ENCODE measurements around the gene SH3BP4. TPM values are rescaled to one million over a fixed set of nuclear protein-coding genes. Genes with fewer than 3 reads are reported as not detected.

SH3BP4 gene
- total RNA-seq = not detected

DNA sequence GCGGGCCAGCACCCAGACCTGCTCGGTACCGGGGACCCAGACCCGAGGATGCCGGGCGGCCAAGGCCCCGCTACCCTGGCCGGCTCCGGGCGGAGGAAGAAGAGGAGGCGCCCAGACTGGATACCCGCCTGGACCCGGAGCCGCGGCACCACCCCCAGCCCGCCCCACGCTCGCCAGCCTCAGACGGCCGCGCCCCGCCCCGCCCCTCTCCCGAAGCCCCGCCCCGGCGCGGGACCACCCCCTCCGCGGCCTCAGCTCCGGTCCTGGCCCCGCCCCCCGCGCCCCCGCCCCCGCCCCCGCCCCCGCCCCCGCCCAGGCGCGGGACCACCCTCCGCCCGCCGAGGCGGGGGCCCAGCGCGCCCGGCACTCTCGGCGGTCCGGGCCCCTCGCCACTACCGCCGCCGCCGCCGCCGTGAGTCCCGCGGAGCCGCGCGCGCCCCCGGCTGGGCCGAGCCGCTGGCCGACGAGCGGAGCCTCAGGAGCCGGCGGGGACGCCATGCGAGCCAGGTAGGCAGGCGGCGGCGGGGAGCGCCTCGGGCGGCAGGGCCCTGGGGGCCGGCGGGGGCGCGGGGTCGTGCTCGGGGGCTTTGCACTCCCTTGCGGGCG is at the start of gene SH3BP4:
SH3BP4 (plus strand) TSS at position 354 of the 606 bp plus-strand sequence. CDS start 82,986 bp downstream, outside the sequence.
- ATAC-seq (replicated peaks) = peak; percentile 34
- Mint-ChIP-seq H3K27me3 (peaks cover 62% of the 10 kb centered on the region), H3K4me3 (peak within 1 kb of the TSS; percentile 58)

DNA sequence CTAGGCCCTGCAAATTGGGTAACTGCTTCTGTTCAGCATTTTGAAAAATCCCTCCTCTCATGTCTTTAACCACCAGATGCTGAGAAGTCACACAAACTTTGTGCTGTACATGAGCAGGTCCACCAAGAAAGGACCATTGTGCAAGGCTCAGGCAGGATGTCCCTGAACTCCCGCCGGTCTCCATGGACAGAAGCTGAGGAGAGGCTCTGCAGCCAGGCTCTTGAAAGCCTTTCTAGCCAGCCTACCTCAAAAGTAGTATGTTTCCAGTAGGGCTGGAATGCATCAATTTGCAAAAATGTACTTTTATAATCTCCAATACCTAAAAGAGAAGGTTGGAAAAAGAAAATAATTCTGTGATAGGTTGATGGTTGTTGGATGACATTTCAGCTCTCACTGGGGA is 47.0 kb upstream of the SH3BP4 start:
- no peaks in the 10 kb centered on the region for H3K9me3 Mint-ChIP-seq
- no peaks in the 10 kb centered on the region for H3K36me3 Mint-ChIP-seq (ENCODE audit: low read depth)
- peaks cover 8% of the 10 kb centered on the region for H3K27me3 Mint-ChIP-seq
- H3K27ac Mint-ChIP-seq = no peak overlapping the region
- no peaks in the 10 kb centered on the region for H3K4me1 Mint-ChIP-seq
- no peak for ATAC-seq (replicated peaks)
- no peak overlapping the region for H3K4me3 Mint-ChIP-seq

More for the DNA sequence above, at the start of gene SH3BP4:
- no peak within 1 kb of the TSS for H3K27ac Mint-ChIP-seq
- H3K4me1 Mint-ChIP-seq = no peaks in the 10 kb centered on the region
- H3K9me3 Mint-ChIP-seq = no peaks in the 10 kb centered on the region
- H3K36me3 Mint-ChIP-seq (ENCODE audit: low read depth) = no peaks in the 10 kb centered on the region

DNA sequence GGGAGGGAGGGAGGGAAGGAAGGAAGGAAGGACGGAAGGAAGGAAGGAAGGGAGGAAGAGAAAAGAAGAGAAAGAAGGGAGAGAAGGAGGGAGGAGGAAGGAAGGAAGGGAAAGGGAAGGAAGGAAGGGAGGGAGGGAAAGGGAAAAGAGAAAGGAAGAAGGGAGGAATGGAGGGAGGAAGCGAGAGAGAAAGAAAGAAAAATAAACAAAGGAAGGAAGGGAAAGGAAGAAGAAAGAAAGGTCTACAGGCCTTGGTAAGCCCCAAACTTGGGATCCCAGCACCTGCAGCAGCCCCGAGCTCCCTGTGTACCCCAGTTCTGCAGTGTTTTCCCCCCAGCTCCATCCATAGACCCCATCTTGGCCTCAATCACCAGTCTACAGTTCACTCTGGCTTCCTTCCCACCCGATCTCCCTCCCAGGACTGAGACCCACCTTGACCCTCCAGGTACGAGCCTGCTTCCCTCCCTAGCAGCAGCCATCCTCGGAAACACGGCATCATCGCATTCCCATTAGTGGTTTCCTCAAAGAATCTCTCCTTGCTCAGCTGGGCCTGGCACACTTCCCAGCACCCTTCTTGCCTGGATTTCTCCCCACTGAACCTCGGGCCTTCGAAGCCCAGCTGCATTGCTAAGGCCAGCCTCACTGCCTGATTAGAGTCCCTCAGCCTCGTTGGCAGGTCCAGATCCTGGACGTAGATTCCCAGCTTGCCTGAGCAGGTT is 46.1 kb upstream of the SH3BP4 start:
- peaks cover 8% of the 10 kb centered on the region for H3K27me3 Mint-ChIP-seq
- no peak overlapping the region for H3K4me3 Mint-ChIP-seq
- H3K36me3 Mint-ChIP-seq (ENCODE audit: low read depth) = no peaks in the 10 kb centered on the region
- no peak overlapping the region for H3K27ac Mint-ChIP-seq
- H3K9me3 Mint-ChIP-seq = no peaks in the 10 kb centered on the region
- ATAC-seq (replicated peaks) = no peak
- H3K4me1 Mint-ChIP-seq = no peaks in the 10 kb centered on the region

- no peaks in the 10 kb centered on the region for H3K4me1 Mint-ChIP-seq
- H3K27me3 Mint-ChIP-seq = peaks cover 4% of the 10 kb centered on the region
- H3K36me3 Mint-ChIP-seq (ENCODE audit: low read depth) = no peaks in the 10 kb centered on the region
- no peak for ATAC-seq (replicated peaks)
- no peak overlapping the region for H3K27ac Mint-ChIP-seq
- H3K4me3 Mint-ChIP-seq = no peak overlapping the region
- H3K9me3 Mint-ChIP-seq = no peaks in the 10 kb centered on the region
Measured at GRCh38 chr2:234910186-234910679, 41.6 kb upstream of the SH3BP4 start.

GRCh38 chr2:234911271-234911670 is 40.5 kb upstream of the SH3BP4 start:
- no peak overlapping the region for H3K27ac Mint-ChIP-seq
- no peak overlapping the region for H3K4me3 Mint-ChIP-seq
- no peaks in the 10 kb centered on the region for H3K36me3 Mint-ChIP-seq (ENCODE audit: low read depth)
- H3K4me1 Mint-ChIP-seq = no peaks in the 10 kb centered on the region
- H3K9me3 Mint-ChIP-seq = no peaks in the 10 kb centered on the region
- no peak for ATAC-seq (replicated peaks)
- H3K27me3 Mint-ChIP-seq = peaks cover 4% of the 10 kb centered on the region

DNA sequence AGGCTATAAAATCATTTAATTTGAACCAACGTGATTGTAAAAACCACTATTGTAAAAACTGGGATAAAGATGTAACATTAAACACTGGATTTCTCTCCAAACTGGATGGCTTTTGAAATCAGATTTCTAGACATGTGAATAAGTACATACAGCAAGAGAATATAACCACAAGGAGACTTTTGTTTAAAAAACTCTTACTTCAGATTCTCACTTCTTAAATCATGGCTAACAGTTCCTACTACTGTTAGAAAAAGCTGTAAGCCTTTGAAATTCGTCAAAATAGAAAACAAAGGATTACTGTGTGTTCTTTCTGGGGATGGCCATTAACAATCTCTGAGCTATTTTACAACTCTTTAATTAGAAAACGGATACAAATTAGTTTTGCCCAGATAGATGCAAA is 39.4 kb upstream of the SH3BP4 start:
- H3K27ac Mint-ChIP-seq = no peak overlapping the region
- H3K4me3 Mint-ChIP-seq = no peak overlapping the region
- no peak for ATAC-seq (replicated peaks)
- H3K27me3 Mint-ChIP-seq = no peaks in the 10 kb centered on the region
- no peaks in the 10 kb centered on the region for H3K9me3 Mint-ChIP-seq
- no peaks in the 10 kb centered on the region for H3K36me3 Mint-ChIP-seq (ENCODE audit: low read depth)
- H3K4me1 Mint-ChIP-seq = no peaks in the 10 kb centered on the region

DNA sequence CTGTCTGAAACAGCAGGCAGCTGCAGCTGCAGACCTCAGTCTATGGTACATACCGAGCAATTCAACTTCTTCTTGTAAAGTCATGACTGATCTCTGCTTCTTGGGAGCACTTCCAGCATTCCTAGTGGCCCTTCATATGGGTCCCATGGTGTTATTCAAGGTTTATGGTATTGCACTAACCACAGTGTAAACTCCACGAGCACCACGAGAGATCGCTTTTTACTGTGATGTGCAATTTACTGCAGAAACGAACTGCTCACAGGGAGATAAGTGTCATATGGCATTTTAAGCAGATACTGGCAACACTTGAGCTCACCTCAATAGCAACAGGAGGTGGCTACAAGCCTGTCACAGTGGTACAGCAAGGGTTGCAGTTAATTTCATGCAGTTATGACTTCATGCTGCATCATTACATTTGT is 38.6 kb upstream of the SH3BP4 start:
- Mint-ChIP-seq H3K27me3 (peaks cover 3% of the 10 kb centered on the region), H3K9me3 (no peaks in the 10 kb centered on the region), H3K36me3 (ENCODE audit: low read depth) (no peaks in the 10 kb centered on the region), H3K4me3 (no peak overlapping the region), H3K4me1 (no peaks in the 10 kb centered on the region), H3K27ac (no peak overlapping the region)
- no peak for ATAC-seq (replicated peaks)

GRCh38 chr2:234914371-234915154 is 37.3 kb upstream of the SH3BP4 start:
- ATAC-seq (replicated peaks) = no peak
- no peak overlapping the region for H3K4me3 Mint-ChIP-seq
- H3K27me3 Mint-ChIP-seq = peaks cover 3% of the 10 kb centered on the region
- H3K36me3 Mint-ChIP-seq (ENCODE audit: low read depth) = no peaks in the 10 kb centered on the region
- no peaks in the 10 kb centered on the region for H3K9me3 Mint-ChIP-seq
- H3K27ac Mint-ChIP-seq = no peak overlapping the region
- H3K4me1 Mint-ChIP-seq = no peaks in the 10 kb centered on the region

GRCh38 chr2:234916674-234917073 is 35.1 kb upstream of the SH3BP4 start:
- no peaks in the 10 kb centered on the region for H3K9me3 Mint-ChIP-seq
- no peak overlapping the region for H3K27ac Mint-ChIP-seq
- no peak for ATAC-seq (replicated peaks)
- H3K4me3 Mint-ChIP-seq = no peak overlapping the region
- H3K4me1 Mint-ChIP-seq = no peaks in the 10 kb centered on the region
- peaks cover 10% of the 10 kb centered on the region for H3K27me3 Mint-ChIP-seq
- no peaks in the 10 kb centered on the region for H3K36me3 Mint-ChIP-seq (ENCODE audit: low read depth)

GRCh38 chr2:234917211-234917975 is 34.4 kb upstream of the SH3BP4 start:
- Mint-ChIP-seq H3K27ac (no peak overlapping the region), H3K27me3 (peaks cover 11% of the 10 kb centered on the region)
- no peak for ATAC-seq (replicated peaks)

GRCh38 chr2:234919711-234920110 is 32.1 kb upstream of the SH3BP4 start:
- ATAC-seq (replicated peaks) = no peak
- no peak overlapping the region for H3K4me3 Mint-ChIP-seq
- no peaks in the 10 kb centered on the region for H3K9me3 Mint-ChIP-seq
- H3K4me1 Mint-ChIP-seq = no peaks in the 10 kb centered on the region
- H3K27me3 Mint-ChIP-seq = peaks cover 14% of the 10 kb centered on the region
- no peaks in the 10 kb centered on the region for H3K36me3 Mint-ChIP-seq (ENCODE audit: low read depth)
- no peak overlapping the region for H3K27ac Mint-ChIP-seq

More at GRCh38 chr2:234917211-234917975, 34.4 kb upstream of the SH3BP4 start:
- Mint-ChIP-seq H3K36me3 (ENCODE audit: low read depth) (no peaks in the 10 kb centered on the region), H3K9me3 (no peaks in the 10 kb centered on the region), H3K4me1 (no peaks in the 10 kb centered on the region), H3K4me3 (no peak overlapping the region)

DNA sequence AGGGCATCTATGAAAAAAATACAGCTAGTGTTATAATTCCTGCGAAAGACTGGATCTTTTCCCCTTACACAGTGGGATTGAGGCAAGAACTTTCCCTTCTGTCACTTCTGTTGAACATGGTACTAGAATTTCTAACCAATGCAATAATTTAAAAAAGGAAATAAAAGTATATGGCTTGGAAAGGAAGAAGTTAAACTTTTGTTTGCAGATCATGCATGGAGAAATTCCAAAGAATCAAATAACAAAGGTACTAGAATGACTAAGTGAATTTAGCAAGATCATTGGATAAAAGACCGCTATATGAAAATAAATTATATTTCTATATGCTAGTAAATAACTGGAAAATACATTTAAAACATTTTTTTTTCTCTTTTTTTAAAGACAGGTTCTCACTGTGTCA is 31.0 kb upstream of the SH3BP4 start:
- Mint-ChIP-seq H3K9me3 (no peaks in the 10 kb centered on the region), H3K4me1 (no peaks in the 10 kb centered on the region), H3K4me3 (no peak overlapping the region), H3K27me3 (peaks cover 15% of the 10 kb centered on the region), H3K36me3 (ENCODE audit: low read depth) (no peaks in the 10 kb centered on the region), H3K27ac (no peak overlapping the region)
- no peak for ATAC-seq (replicated peaks)

DNA sequence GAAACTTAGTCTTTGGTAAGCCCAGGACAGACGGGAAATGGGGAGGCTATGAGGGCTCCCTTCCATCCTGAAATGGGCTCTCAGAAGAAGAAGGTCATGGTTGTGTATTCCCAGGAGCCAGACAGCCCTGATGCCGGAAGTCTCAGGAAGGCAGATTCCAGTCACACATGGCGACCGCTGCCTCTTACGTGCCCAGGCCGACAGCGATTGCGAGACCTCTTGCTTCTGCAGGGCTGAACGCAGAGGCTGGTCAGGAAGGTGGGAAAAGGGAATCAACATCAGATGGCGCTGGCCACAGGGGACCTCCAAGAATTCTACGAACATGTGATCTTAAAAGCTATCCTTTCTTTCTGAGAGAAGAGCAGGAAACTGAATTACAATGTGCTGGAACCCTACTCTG is 22.8 kb upstream of the SH3BP4 start:
- no peak for ATAC-seq (replicated peaks)
- peaks cover 9% of the 10 kb centered on the region for H3K27me3 Mint-ChIP-seq
- no peaks in the 10 kb centered on the region for H3K4me1 Mint-ChIP-seq
- H3K27ac Mint-ChIP-seq = no peak overlapping the region
- no peaks in the 10 kb centered on the region for H3K36me3 Mint-ChIP-seq (ENCODE audit: low read depth)
- H3K9me3 Mint-ChIP-seq = no peaks in the 10 kb centered on the region
- no peak overlapping the region for H3K4me3 Mint-ChIP-seq

- H3K27ac Mint-ChIP-seq = no peak overlapping the region
- no peak for ATAC-seq (replicated peaks)
- no peaks in the 10 kb centered on the region for H3K36me3 Mint-ChIP-seq (ENCODE audit: low read depth)
Measured at GRCh38 chr2:234930397-234930796, 21.4 kb upstream of the SH3BP4 start.

More at GRCh38 chr2:234930397-234930796, 21.4 kb upstream of the SH3BP4 start:
- H3K4me1 Mint-ChIP-seq = no peaks in the 10 kb centered on the region
- peaks cover 4% of the 10 kb centered on the region for H3K27me3 Mint-ChIP-seq
- H3K4me3 Mint-ChIP-seq = no peak overlapping the region
- no peaks in the 10 kb centered on the region for H3K9me3 Mint-ChIP-seq

Data from activated T-helper 17 cell treated with anti-CD3 and anti-CD28 coated beads, Interleukin-2, amount 50 U/mL, for 72 hours (primary cell).